Smooth muscle cell (in vitro differentiated cells): ENCODE measurements around the gene ERCC2. TPM values are rescaled to one million over a fixed set of nuclear protein-coding genes. Genes with fewer than 3 reads are reported as not detected.

Source experiments
- DNase-seq: peaks from one replicate; lab custom pipeline; 2025; ENCODE audit not compliant: unreplicated experiment; lab: John Stamatoyannopoulos, UW
- H2AFZ ChIP-seq: fragments of 200-600 bp; sonication (generic); 2 replicates; pipeline ENCODE4 v1.6.0; 2016; ENCODE audit warnings: antibody characterized with exemption, low read depth, mild to moderate bottlenecking
- H3F3A ChIP-seq: fragments of 200-600 bp; sonication (generic); 2 replicates; pipeline ENCODE4 v1.6.0; 2017; ENCODE audit warnings: antibody characterized with exemption, low read depth
- H3K27ac ChIP-seq: fragments of 200-600 bp; sonication (generic); 2 replicates; pipeline ENCODE4 v1.5.1; 2016; ENCODE audit warnings: low read depth, mild to moderate bottlenecking
- H3K27me3 ChIP-seq: fragments of 200-600 bp; sonication (generic); 2 replicates; pipeline ENCODE4 v1.6.1; 2016; ENCODE audit warnings: low read depth, mild to moderate bottlenecking
- H3K36me3 ChIP-seq: fragments of 200-600 bp; sonication (generic); 2 replicates; pipeline ENCODE4 v1.5.1; 2016; ENCODE audit warnings: low read depth
- H3K4me1 ChIP-seq: fragments of 200-600 bp; sonication (generic); 2 replicates; pipeline ENCODE4 v1.5.1; 2016; ENCODE audit warnings: low read depth
- H3K4me2 ChIP-seq: fragments of 200-600 bp; sonication (generic); 2 replicates; pipeline ENCODE4 v1.6.0; 2016; ENCODE audit warnings: mild to moderate bottlenecking
- H3K4me3 ChIP-seq: fragments of 200-600 bp; sonication (generic); 2 replicates; pipeline ENCODE4 v1.5.1; 2016; ENCODE audit warnings: mild to moderate bottlenecking
- H3K79me2 ChIP-seq: fragments of 200-600 bp; sonication (generic); 2 replicates; pipeline ENCODE4 v1.6.0; 2016; ENCODE audit warnings: low read depth, mild to moderate bottlenecking
- H3K9ac ChIP-seq: fragments of 200-600 bp; sonication (generic); 2 replicates; pipeline ENCODE4 v1.6.0; 2016; ENCODE audit warnings: low read depth
- H3K9me3 ChIP-seq: fragments of 200-600 bp; sonication (generic); replicated peaks from 2 replicates; pipeline ENCODE4 v1.5.1; 2016; ENCODE audit warnings: low read depth
- H4K20me1 ChIP-seq: fragments of 200-600 bp; sonication (generic); 2 replicates; pipeline ENCODE4 v1.6.0; 2016; ENCODE audit warnings: low read depth
- WGBS: methylation state at CpG from one replicate; pipeline ENCODE4 v1.1.7; 2016; ENCODE audit warnings: low lambda C conversion rate; 5-methylcytosine and 5-hydroxymethylcytosine counted together
- polyA plus RNA-seq: library from polyadenylated mRNA; unstranded; fragments of >200 nt; fragmentation: Nextera tagmentation; extraction: Ambion mirVana; gene quantifications from 2 replicates; pipeline ENCODE4 v1.2.1, GENCODE V29; 2016
- total RNA-seq: library from RNA; depleted of rRNA; stranded (reverse); fragments of >200 nt; gene quantifications from 2 replicates; pipeline ENCODE4 v1.2.3, GENCODE V29; 2014
- TF ChIP-seq, protein P1 (sequence below): fragments of 200-600 bp; sonication (generic); IDR thresholded peaks from 2 replicates; pipeline ENCODE4 v1.5.1; 2017; ENCODE audit warnings: borderline replicate concordance, mild to moderate bottlenecking, antibody characterized with exemption; ENCODE audit not compliant: insufficient read depth, poor library complexity, severe bottlenecking

Gene ERCC2
- total and polyA plus RNA-seq, 2 experiments from 2014 or later = 13.4 to 14.6 TPM

DNA sequence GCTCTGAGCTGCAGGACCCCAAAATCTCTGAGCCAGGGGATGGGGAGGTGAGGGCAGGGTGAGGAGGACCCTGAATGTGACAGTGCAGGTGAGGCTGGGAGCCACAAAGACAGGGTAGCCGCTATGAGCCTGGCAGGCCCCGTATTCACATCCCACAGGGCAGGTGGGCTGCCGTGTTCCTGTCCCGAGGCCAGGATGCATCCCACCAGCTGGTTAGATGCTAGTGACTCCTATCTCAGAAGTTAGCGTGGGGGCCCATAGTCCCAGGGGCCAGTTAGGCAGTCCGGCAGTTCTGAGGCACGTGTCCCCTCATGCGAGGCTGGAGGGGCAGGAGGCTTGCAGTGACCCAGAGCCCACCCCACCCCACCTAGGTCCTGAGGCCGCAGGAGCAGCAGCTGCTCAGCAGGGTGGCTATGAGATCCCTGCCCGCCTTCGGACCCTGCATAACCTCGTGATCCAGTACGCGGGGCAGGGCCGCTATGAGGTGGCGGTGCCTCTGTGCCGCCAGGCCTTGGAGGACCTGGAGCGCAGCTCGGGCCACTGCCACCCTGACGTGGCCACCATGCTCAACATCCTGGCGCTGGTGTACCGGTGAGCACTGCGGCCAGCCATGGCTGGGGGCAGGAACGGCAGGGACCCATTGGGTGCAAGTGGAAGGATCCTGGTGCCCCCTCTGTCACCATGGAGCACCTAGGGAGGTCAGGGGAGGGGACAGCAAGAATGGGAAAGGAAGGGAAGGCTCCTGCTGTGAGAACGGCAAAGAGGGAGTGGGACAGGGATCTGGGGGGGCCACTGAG, 22.6 kb downstream of the ERCC2 start:
- Histone ChIP-seq H2AFZ (no peak overlapping the region), H3K27ac (no peak overlapping the region), H4K20me1 (no peaks in the 10 kb centered on the region), H3K36me3 (no peaks in the 10 kb centered on the region), H3F3A (no peaks in the 10 kb centered on the region), H3K27me3 (peaks cover 6% of the 10 kb centered on the region), H3K4me2 (no peak overlapping the region), H3K9ac (no peak overlapping the region), H3K4me3 (no peak overlapping the region), H3K9me3 (no peaks in the 10 kb centered on the region), H3K4me1 (no peaks in the 10 kb centered on the region), H3K79me2 (no peaks in the 10 kb centered on the region)
- WGBS = 94% methylated on average over 25 of the region's 25 CpGs
- DNase-seq = no peak
- TF ChIP-seq, protein P1, sequence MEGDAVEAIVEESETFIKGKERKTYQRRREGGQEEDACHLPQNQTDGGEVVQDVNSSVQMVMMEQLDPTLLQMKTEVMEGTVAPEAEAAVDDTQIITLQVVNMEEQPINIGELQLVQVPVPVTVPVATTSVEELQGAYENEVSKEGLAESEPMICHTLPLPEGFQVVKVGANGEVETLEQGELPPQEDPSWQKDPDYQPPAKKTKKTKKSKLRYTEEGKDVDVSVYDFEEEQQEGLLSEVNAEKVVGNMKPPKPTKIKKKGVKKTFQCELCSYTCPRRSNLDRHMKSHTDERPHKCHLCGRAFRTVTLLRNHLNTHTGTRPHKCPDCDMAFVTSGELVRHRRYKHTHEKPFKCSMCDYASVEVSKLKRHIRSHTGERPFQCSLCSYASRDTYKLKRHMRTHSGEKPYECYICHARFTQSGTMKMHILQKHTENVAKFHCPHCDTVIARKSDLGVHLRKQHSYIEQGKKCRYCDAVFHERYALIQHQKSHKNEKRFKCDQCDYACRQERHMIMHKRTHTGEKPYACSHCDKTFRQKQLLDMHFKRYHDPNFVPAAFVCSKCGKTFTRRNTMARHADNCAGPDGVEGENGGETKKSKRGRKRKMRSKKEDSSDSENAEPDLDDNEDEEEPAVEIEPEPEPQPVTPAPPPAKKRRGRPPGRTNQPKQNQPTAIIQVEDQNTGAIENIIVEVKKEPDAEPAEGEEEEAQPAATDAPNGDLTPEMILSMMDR = no peak

DNA sequence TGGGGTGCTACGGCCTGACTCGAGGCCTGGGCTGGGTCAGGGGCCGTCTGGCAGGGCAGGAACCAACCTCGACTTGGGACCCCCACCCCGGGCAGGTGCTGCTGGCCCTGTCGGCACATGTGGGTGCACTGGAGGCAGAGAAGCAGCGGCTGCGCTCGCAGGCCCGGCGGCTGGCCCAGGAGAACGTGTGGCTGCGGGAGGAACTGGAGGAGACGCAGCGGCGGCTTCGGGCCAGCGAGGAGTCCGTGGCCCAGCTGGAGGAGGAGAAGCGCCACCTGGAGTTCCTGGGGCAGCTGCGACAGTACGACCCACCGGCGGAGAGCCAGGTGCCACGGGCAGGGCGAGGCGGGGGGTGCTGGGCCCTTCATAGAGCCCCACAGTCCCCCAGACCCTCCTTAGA, 23.9 kb downstream of the ERCC2 start:
- 55% methylated on average over 21 of the region's 27 CpGs for WGBS
- no peak overlapping the region for H2AFZ ChIP-seq

DNA sequence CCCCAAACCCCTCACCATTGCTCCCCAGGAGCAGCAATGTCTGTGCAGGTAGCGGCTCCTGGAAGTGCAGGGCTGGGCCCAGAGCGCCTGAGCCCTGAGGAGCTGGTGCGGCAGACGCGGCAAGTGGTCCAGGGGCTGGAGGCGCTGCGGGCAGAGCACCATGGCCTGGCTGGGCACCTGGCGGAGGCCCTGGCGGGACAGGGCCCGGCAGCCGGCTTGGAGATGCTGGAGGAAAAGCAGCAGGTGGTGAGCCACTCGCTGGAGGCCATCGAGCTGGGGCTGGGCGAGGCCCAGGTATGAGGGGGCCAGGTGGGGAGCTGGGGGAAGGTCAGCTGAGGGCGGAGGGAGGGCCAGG, 24.9 kb downstream of the ERCC2 start:
- Histone ChIP-seq H4K20me1 (no peaks in the 10 kb centered on the region), H3K4me3 (no peak overlapping the region), H3K9ac (no peak overlapping the region), H2AFZ (no peak overlapping the region), H3K4me2 (no peak overlapping the region), H3K79me2 (no peaks in the 10 kb centered on the region), H3F3A (no peaks in the 10 kb centered on the region), H3K27ac (no peak overlapping the region), H3K4me1 (no peaks in the 10 kb centered on the region), H3K36me3 (no peaks in the 10 kb centered on the region), H3K27me3 (peaks cover 11% of the 10 kb centered on the region), H3K9me3 (no peaks in the 10 kb centered on the region)
- 93% methylated on average over 12 of the region's 15 CpGs for WGBS
- TF ChIP-seq, protein P1 = no peak
- no peak for DNase-seq

More for the DNA sequence above, 23.9 kb downstream of the ERCC2 start:
- Histone ChIP-seq H3F3A (no peaks in the 10 kb centered on the region), H3K9me3 (no peaks in the 10 kb centered on the region), H3K4me1 (no peaks in the 10 kb centered on the region), H3K79me2 (no peaks in the 10 kb centered on the region), H3K36me3 (no peaks in the 10 kb centered on the region), H3K27ac (no peak overlapping the region), H3K4me2 (no peak overlapping the region), H4K20me1 (no peaks in the 10 kb centered on the region), H3K9ac (no peak overlapping the region), H3K4me3 (no peak overlapping the region), H3K27me3 (peaks cover 6% of the 10 kb centered on the region)
- TF ChIP-seq, protein P1 = no peak
- no peak for DNase-seq
